GM23248 (cell line): Measurements from ENCODE around the gene INO80. TPM values are rescaled to one million over a fixed set of nuclear protein-coding genes. Genes with fewer than 3 reads are reported as not detected.
A peak's percentile ranks its signal among the peaks of the same experiment; 100 is the strongest.

ENCODE experiments used
- DNase-seq: peaks from one replicate; pipeline ENCODE4 v3.0.0-alpha.2; 2015
- H2AFZ ChIP-seq: fragments of 200-600 bp; sonication (generic); 2 replicates; pipeline ENCODE4 v1.6.1; 2016; ENCODE audit warnings: antibody characterized with exemption
- H3F3A ChIP-seq: fragments of 200-600 bp; sonication (generic); 2 replicates; pipeline ENCODE4 v1.6.1; 2016; ENCODE audit warnings: mild to moderate bottlenecking, antibody characterized with exemption, mixed run types; ENCODE audit not compliant: insufficient read depth
- H3K27ac ChIP-seq: fragments of 200-600 bp; sonication (generic); 2 replicates; pipeline ENCODE4 v1.5.1; 2016; ENCODE audit warnings: mild to moderate bottlenecking
- H3K27me3 ChIP-seq: fragments of 200-600 bp; sonication (generic); replicated peaks from 2 replicates; pipeline ENCODE4 v1.6.1; 2016; ENCODE audit warnings: mild to moderate bottlenecking; ENCODE audit not compliant: insufficient read depth
- H3K36me3 ChIP-seq: fragments of 200-600 bp; sonication (generic); 2 replicates; pipeline ENCODE4 v1.6.1; 2016; ENCODE audit warnings: low read depth, mild to moderate bottlenecking
- H3K4me1 ChIP-seq: fragments of 200-600 bp; sonication (generic); 2 replicates; pipeline ENCODE4 v1.6.1; 2016; ENCODE audit warnings: mild to moderate bottlenecking; ENCODE audit not compliant: insufficient read depth
- H3K4me2 ChIP-seq: fragments of 200-600 bp; sonication (generic); one replicate; pipeline ENCODE4 v1.6.1; 2016; ENCODE audit warnings: mild to moderate bottlenecking; ENCODE audit not compliant: unreplicated experiment
- H3K4me3 ChIP-seq: fragments of 200-600 bp; sonication (generic); 2 replicates; pipeline ENCODE4 v1.5.1; 2016; ENCODE audit warnings: mild to moderate bottlenecking
- H3K79me2 ChIP-seq: fragments of 200-600 bp; sonication (generic); 2 replicates; pipeline ENCODE4 v1.6.1; 2016; ENCODE audit warnings: mild to moderate bottlenecking; ENCODE audit not compliant: insufficient read depth
- H3K9ac ChIP-seq: fragments of 200-600 bp; sonication (generic); 2 replicates; pipeline ENCODE4 v1.6.1; 2016; ENCODE audit warnings: mild to moderate bottlenecking
- H3K9me2 ChIP-seq: fragments of 200-600 bp; sonication (generic); 2 replicates; pipeline ENCODE4 v1.6.1; 2016; ENCODE audit warnings: mixed run types, mild to moderate bottlenecking, moderate library complexity; ENCODE audit not compliant: insufficient read depth
- H3K9me3 ChIP-seq: fragments of 200-600 bp; sonication (generic); one replicate; pipeline ENCODE4 v1.6.1; 2017; ENCODE audit warnings: low read depth
- H4K20me1 ChIP-seq: fragments of 200-600 bp; sonication (generic); 2 replicates; pipeline ENCODE4 v1.6.0; 2016; ENCODE audit not compliant: insufficient read depth
- EZH2 ChIP-seq: fragments of 200-600 bp; sonication (generic); IDR thresholded peaks from 2 replicates; pipeline ENCODE4 v1.6.1; 2018; ENCODE audit warnings: antibody characterized with exemption, mild to moderate bottlenecking; ENCODE audit not compliant: insufficient read depth, poor library complexity, severe bottlenecking
- EZH2phosphoT487 ChIP-seq: fragments of 200-600 bp; sonication (generic); IDR thresholded peaks from 2 replicates; pipeline ENCODE4 v1.6.1; 2018; ENCODE audit warnings: antibody characterized with exemption, moderate library complexity, mild to moderate bottlenecking, low read depth; ENCODE audit not compliant: insufficient read depth
- WGBS, 2 experiments: methylation state at CpG; one replicate each; pipeline ENCODE4 v1.1.6; 2015 to 2017; ENCODE audit warnings: low lambda C conversion rate in 2 of 2, low coverage in 1 of 2; ENCODE audit errors: missing lambda C conversion rate in 2 of 2; 5-methylcytosine and 5-hydroxymethylcytosine counted together
- in situ Hi-C: fragments of 300-500 bp; cut with MboI; formaldehyde crosslinking; loops from 2 replicates; pipeline ENCODE4 v1.15.0; 2020
- polyA plus RNA-seq: library from polyadenylated mRNA; unstranded; fragments of >200 nt; fragmentation: Nextera tagmentation; extraction: Ambion mirVana; gene quantifications from 2 replicates; pipeline ENCODE4 v1.2.1, GENCODE V29; 2016
- total RNA-seq: library from RNA; depleted of rRNA; stranded (reverse); fragments of >200 nt; shearing (Covaris generic); gene quantifications from 2 replicates; pipeline ENCODE4 v1.2.3, GENCODE V29; 2014

The INO80 gene
- total and polyA plus RNA-seq, 2 experiments from 2014 or later, result 5.3 to 25.9 TPM

GRCh38 chr15:41042851-41043250 lies 73.2 kb downstream of the INO80 start:
- DNase-seq, result no peak
- Histone ChIP-seq H3F3A (peaks cover 28% of the 10 kb centered on the region), H3K27ac (peak overlapping the region; percentile 60), H3K36me3 (peaks cover 62% of the 10 kb centered on the region), H3K4me3 (peak overlapping the region; percentile 19; the same call in 1 of the 2 replicates), H3K9me2 (no peaks in the 10 kb centered on the region), H3K4me1 (peaks cover 21% of the 10 kb centered on the region), H3K79me2 (peaks cover 49% of the 10 kb centered on the region), H3K4me2 (peak overlapping the region; percentile 59), H3K9me3 (no peaks in the 10 kb centered on the region), H2AFZ (no peak overlapping the region), H3K27me3 (no peaks in the 10 kb centered on the region), H4K20me1 (no peaks in the 10 kb centered on the region), H3K9ac (no peak overlapping the region)
- TF ChIP-seq EZH2 (no peak), EZH2phosphoT487 (no peak)
- in situ Hi-C loops, result no loop called here
- 87 to 90% methylated on average over 5 of the region's 5 CpGs for WGBS, 2 experiments

GRCh38 chr15:41039121-41039520 lies 77.0 kb downstream of the INO80 start:
- H3K79me2 ChIP-seq, result peaks cover 60% of the 10 kb centered on the region
- peaks cover 18% of the 10 kb centered on the region for H3F3A ChIP-seq
- no peak overlapping the region for H2AFZ ChIP-seq
- in situ Hi-C loops, result no loop called here
- H3K27me3 ChIP-seq, result no peaks in the 10 kb centered on the region
- peaks cover 18% of the 10 kb centered on the region for H3K4me1 ChIP-seq
- no peak overlapping the region for H3K27ac ChIP-seq
- TF ChIP-seq EZH2phosphoT487, result no peak
- TF ChIP-seq EZH2, result no peak
- no peak for DNase-seq
- no peaks in the 10 kb centered on the region for H4K20me1 ChIP-seq
- H3K9me2 ChIP-seq, result no peaks in the 10 kb centered on the region
- no peak overlapping the region for H3K4me3 ChIP-seq
- no peaks in the 10 kb centered on the region for H3K9me3 ChIP-seq
- H3K4me2 ChIP-seq, result no peak overlapping the region
- H3K9ac ChIP-seq, result no peak overlapping the region
- peaks cover 32% of the 10 kb centered on the region for H3K36me3 ChIP-seq

- Histone ChIP-seq H4K20me1 (no peaks in the 10 kb centered on the region), H3K4me1 (no peaks in the 10 kb centered on the region), H3K79me2 (peaks cover 39% of the 10 kb centered on the region), H3K4me2 (no peak overlapping the region), H3K9me2 (no peaks in the 10 kb centered on the region), H3K4me3 (no peak overlapping the region), H2AFZ (no peak overlapping the region), H3K9me3 (no peaks in the 10 kb centered on the region), H3K36me3 (peaks cover 15% of the 10 kb centered on the region; the same call in 1 of the 2 replicates), H3K9ac (no peak overlapping the region), H3K27me3 (no peaks in the 10 kb centered on the region), H3F3A (0 out of 2 replicates have a peak, but pooled peaks cover 6% of the 10 kb centered on the region), H3K27ac (no peak overlapping the region)
- 95 to 100% methylated on average over 1 of the region's 1 CpG for WGBS, 2 experiments
- TF ChIP-seq EZH2phosphoT487 (no peak), EZH2 (no peak)
- DNase-seq, result no peak
- in situ Hi-C loops, result no loop called here
These were observed 84.1 kb downstream of the INO80 start for GRCh38 chr15:41032079-41032328.

- peak; percentile 27 for DNase-seq
- WGBS, 2 experiments, result 30 to 61% methylated on average over 4 to 5 of the region's 5 CpGs
- in situ Hi-C loops, result no loop called here
These were observed 84.6 kb downstream of the INO80 start for GRCh38 chr15:41031232-41032078.

More at GRCh38 chr15:41031232-41032078, 84.6 kb downstream of the INO80 start:
- H3K36me3 ChIP-seq, result peaks cover 16% of the 10 kb centered on the region
- H4K20me1 ChIP-seq, result no peaks in the 10 kb centered on the region
- H3K9ac ChIP-seq, result no peak overlapping the region
- no peaks in the 10 kb centered on the region for H3K4me1 ChIP-seq
- no peaks in the 10 kb centered on the region for H3K9me2 ChIP-seq
- no peaks in the 10 kb centered on the region for H3K9me3 ChIP-seq
- H3F3A ChIP-seq, result 0 out of 2 replicates have a peak, but pooled peaks cover 6% of the 10 kb centered on the region
- no peak for TF ChIP-seq EZH2phosphoT487
- TF ChIP-seq EZH2, result no peak
- H3K4me2 ChIP-seq, result no peak overlapping the region
- H3K4me3 ChIP-seq, result no peak overlapping the region
- H3K27me3 ChIP-seq, result no peaks in the 10 kb centered on the region
- H3K27ac ChIP-seq, result no peak overlapping the region
- peaks cover 39% of the 10 kb centered on the region for H3K79me2 ChIP-seq
- no peak overlapping the region for H2AFZ ChIP-seq
